OCI-LY1 (cell line): ENCODE data around the gene ATP11B.

Experiments used
- H2AFZ ChIP-seq: fragments of 200-600 bp; sonication (generic), shearing (Covaris generic); 2 replicates; pipeline ENCODE4 v1.6.0; 2014; ENCODE audit warnings: antibody characterized with exemption, mild to moderate bottlenecking, low read length
- H3F3A ChIP-seq: fragments of 200-600 bp; sonication (generic), shearing (Covaris generic); 2 replicates; pipeline ENCODE4 v1.6.0; 2014; ENCODE audit warnings: mild to moderate bottlenecking, antibody characterized with exemption, low read length, moderate library complexity; ENCODE audit not compliant: insufficient read depth
- H3K27ac ChIP-seq: fragments of 200-600 bp; sonication (generic); 2 replicates; pipeline ENCODE4 v1.5.1; 2014; ENCODE audit warnings: low read length, mixed run types, mild to moderate bottlenecking, low read depth; ENCODE audit not compliant: poor library complexity, severe bottlenecking
- H3K27me3 ChIP-seq: fragments of 200-600 bp; sonication (generic); 2 replicates; pipeline ENCODE4 v1.6.0; 2014; ENCODE audit warnings: antibody characterized with exemption, mild to moderate bottlenecking, low read length, moderate library complexity; ENCODE audit not compliant: insufficient read depth
- H3K36me3 ChIP-seq: fragments of 200-600 bp; sonication (generic); 2 replicates; pipeline ENCODE4 v1.6.1; 2014; ENCODE audit warnings: mild to moderate bottlenecking, antibody characterized with exemption, low read length, moderate library complexity, mixed read lengths; ENCODE audit not compliant: insufficient read depth
- H3K4me1 ChIP-seq: fragments of 200-600 bp; sonication (generic); 2 replicates; pipeline ENCODE4 v1.5.1; 2014; ENCODE audit warnings: mild to moderate bottlenecking, low read length, moderate library complexity; ENCODE audit not compliant: insufficient read depth, severe bottlenecking
- H3K4me2 ChIP-seq: fragments of 200-600 bp; sonication (generic), shearing (Covaris generic); 2 replicates; pipeline ENCODE4 v1.6.1; 2014; ENCODE audit warnings: low read length
- H3K4me3 ChIP-seq: fragments of 200-600 bp; sonication (generic); 2 replicates; pipeline ENCODE4 v1.5.1; 2014; ENCODE audit warnings: low read length, low read depth, mild to moderate bottlenecking, mixed read lengths; ENCODE audit not compliant: poor library complexity, severe bottlenecking
- H3K79me2 ChIP-seq: fragments of 200-600 bp; shearing (Covaris generic); 2 replicates; pipeline ENCODE4 v1.6.1; 2016; ENCODE audit warnings: mixed run types, low read length, mixed read lengths; ENCODE audit not compliant: insufficient read depth
- H3K9ac ChIP-seq: fragments of 200-600 bp; sonication (generic), shearing (Covaris generic); 2 replicates; pipeline ENCODE4 v1.6.1; 2014; ENCODE audit warnings: mild to moderate bottlenecking, low read length, mixed read lengths
- H3K9me2 ChIP-seq: fragments of 200-600 bp; sonication (generic), shearing (Covaris generic); 2 replicates; pipeline ENCODE4 v1.6.1; 2014; ENCODE audit warnings: low read depth, mild to moderate bottlenecking, low read length, mixed read lengths
- H3K9me3 ChIP-seq: fragments of 200-600 bp; shearing (Covaris generic); 2 replicates; pipeline ENCODE4 v1.6.1; 2014; ENCODE audit warnings: low read length, mixed read lengths
- H4K20me1 ChIP-seq: fragments of 200-600 bp; sonication (generic), shearing (Covaris generic); 2 replicates; pipeline ENCODE4 v1.6.0; 2016; ENCODE audit warnings: mild to moderate bottlenecking, low read length; ENCODE audit not compliant: insufficient read depth
- CTCF ChIP-seq: fragments of 200-600 bp; sonication (generic), shearing (Covaris generic); IDR thresholded peaks from 2 replicates; pipeline ENCODE4 v1.5.1; 2017; ENCODE audit warnings: mild to moderate bottlenecking, antibody characterized with exemption, low read length, moderate library complexity, mixed read lengths
- EZH2 ChIP-seq: fragments of 200-600 bp; sonication (generic), shearing (Covaris generic); IDR thresholded peaks from 2 replicates; pipeline ENCODE4 v1.8.0; 2017; ENCODE audit warnings: borderline replicate concordance, mixed run types, mild to moderate bottlenecking, antibody characterized with exemption, low read length, moderate library complexity, mixed read lengths

The ATP11B gene

GRCh38 chr3:182769673-182770072 lies 23.6 kb upstream of the ATP11B start:
- Histone ChIP-seq H3K4me3 (no peak overlapping the region), H2AFZ (no peak overlapping the region), H3K9me3 (no peaks in the 10 kb centered on the region), H3K36me3 (no peaks in the 10 kb centered on the region), H3K79me2 (no peaks in the 10 kb centered on the region), H3K9ac (no peak overlapping the region), H3K27ac (no peak overlapping the region), H3K4me2 (no peak overlapping the region), H3K9me2 (no peaks in the 10 kb centered on the region), H3K27me3 (no peaks in the 10 kb centered on the region), H3K4me1 (no peaks in the 10 kb centered on the region), H4K20me1 (no peaks in the 10 kb centered on the region), H3F3A (no peaks in the 10 kb centered on the region)
- TF ChIP-seq CTCF: no peak
- TF ChIP-seq EZH2: no peak

- no peak overlapping the region for H3K4me2 ChIP-seq
- H4K20me1 ChIP-seq: no peaks in the 10 kb centered on the region
- no peaks in the 10 kb centered on the region for H3K9me3 ChIP-seq
- no peaks in the 10 kb centered on the region for H3K9me2 ChIP-seq
- H3K36me3 ChIP-seq: no peaks in the 10 kb centered on the region
- no peaks in the 10 kb centered on the region for H3K79me2 ChIP-seq
- H3F3A ChIP-seq: no peaks in the 10 kb centered on the region
- no peak for TF ChIP-seq EZH2
- TF ChIP-seq CTCF: no peak; the same call in 1 of the 2 replicates
- no peaks in the 10 kb centered on the region for H3K4me1 ChIP-seq
- no peaks in the 10 kb centered on the region for H3K27me3 ChIP-seq
- no peak overlapping the region for H3K27ac ChIP-seq
- H3K9ac ChIP-seq: no peak overlapping the region
- no peak overlapping the region for H3K4me3 ChIP-seq
- no peak overlapping the region for H2AFZ ChIP-seq
These were observed 11.2 kb upstream of the ATP11B start for GRCh38 chr3:182782149-182782548.

- no peaks in the 10 kb centered on the region for H3K9me3 ChIP-seq
- H4K20me1 ChIP-seq: no peaks in the 10 kb centered on the region
- no peaks in the 10 kb centered on the region for H3F3A ChIP-seq
- no peaks in the 10 kb centered on the region for H3K4me1 ChIP-seq
- no peak overlapping the region for H2AFZ ChIP-seq
- H3K9ac ChIP-seq: no peak overlapping the region
- H3K27ac ChIP-seq: no peak overlapping the region
- no peak overlapping the region for H3K4me2 ChIP-seq
- TF ChIP-seq CTCF: no peak
- no peak for TF ChIP-seq EZH2
- H3K27me3 ChIP-seq: no peaks in the 10 kb centered on the region
- H3K79me2 ChIP-seq: no peaks in the 10 kb centered on the region
- no peaks in the 10 kb centered on the region for H3K9me2 ChIP-seq
- H3K4me3 ChIP-seq: no peak overlapping the region
- H3K36me3 ChIP-seq: no peaks in the 10 kb centered on the region
These were observed 10.2 kb upstream of the ATP11B start for GRCh38 chr3:182783106-182783505.
